Epithelial cell of proximal tubule (primary cell): ENCODE data around the gene ENTREP1. TPM values are rescaled to one million over a fixed set of nuclear protein-coding genes. Genes with fewer than 3 reads are reported as not detected.
A peak's percentile ranks its signal among the peaks of the same experiment; 100 is the strongest.

ENCODE experiments used
- DNase-seq: peaks from one replicate; pipeline ENCODE4 v3.0.0-alpha.2; 2011; ENCODE audit warnings: low read depth
- H3K4me3 ChIP-seq: 2 replicates; pipeline ENCODE4 v1.5.1; 2011; ENCODE audit warnings: low read depth, mild to moderate bottlenecking, low read length
- CTCF ChIP-seq: conservative IDR thresholded peaks from 2 replicates; pipeline ENCODE4 v1.5.1; 2012; ENCODE audit warnings: low read depth, mild to moderate bottlenecking, low read length
- total RNA-seq: library from RNA; depleted of rRNA; stranded (reverse); fragments of >200 nt; gene quantifications from 2 replicates; pipeline ENCODE4 v1.2.3, GENCODE V29; 2015

Gene ENTREP1
- total RNA-seq, 1 donor from 2014 or later: 4.6 TPM

- no peak for DNase-seq
- no peak for TF ChIP-seq CTCF
- no peak overlapping the region for H3K4me3 ChIP-seq
Measured at GRCh38 chr9:69357821-69358220, 32.8 kb downstream of the ENTREP1 start.

- H3K4me3 ChIP-seq: no peak overlapping the region
- no peak for TF ChIP-seq CTCF
- DNase-seq: no peak
Measured at GRCh38 chr9:69363191-69363590, 38.2 kb downstream of the ENTREP1 start.

GRCh38 chr9:69364510-69365150, 39.6 kb downstream of the ENTREP1 start:
- no peak overlapping the region for H3K4me3 ChIP-seq
- TF ChIP-seq CTCF: no peak
- DNase-seq: no peak

- no peak for TF ChIP-seq CTCF
- peak; percentile 89 for DNase-seq
- no peak overlapping the region for H3K4me3 ChIP-seq
Measured at GRCh38 chr9:69370430-69370829, 45.4 kb downstream of the ENTREP1 start.

- no peak for DNase-seq
- H3K4me3 ChIP-seq: no peak overlapping the region
- TF ChIP-seq CTCF: no peak
Measured at GRCh38 chr9:69371001-69371400, 46.0 kb downstream of the ENTREP1 start.

- H3K4me3 ChIP-seq: no peak overlapping the region
- peak; percentile 80 for DNase-seq
- TF ChIP-seq CTCF: no peak
Measured at GRCh38 chr9:69376651-69377050, 51.6 kb downstream of the ENTREP1 start.

GRCh38 chr9:69377291-69377690, 52.3 kb downstream of the ENTREP1 start:
- no peak for DNase-seq
- no peak for TF ChIP-seq CTCF

More at GRCh38 chr9:69377291-69377690, 52.3 kb downstream of the ENTREP1 start:
- H3K4me3 ChIP-seq: no peak overlapping the region
